Measurements from ENCODE around the gene CD52.

CD52 gene

DNA sequence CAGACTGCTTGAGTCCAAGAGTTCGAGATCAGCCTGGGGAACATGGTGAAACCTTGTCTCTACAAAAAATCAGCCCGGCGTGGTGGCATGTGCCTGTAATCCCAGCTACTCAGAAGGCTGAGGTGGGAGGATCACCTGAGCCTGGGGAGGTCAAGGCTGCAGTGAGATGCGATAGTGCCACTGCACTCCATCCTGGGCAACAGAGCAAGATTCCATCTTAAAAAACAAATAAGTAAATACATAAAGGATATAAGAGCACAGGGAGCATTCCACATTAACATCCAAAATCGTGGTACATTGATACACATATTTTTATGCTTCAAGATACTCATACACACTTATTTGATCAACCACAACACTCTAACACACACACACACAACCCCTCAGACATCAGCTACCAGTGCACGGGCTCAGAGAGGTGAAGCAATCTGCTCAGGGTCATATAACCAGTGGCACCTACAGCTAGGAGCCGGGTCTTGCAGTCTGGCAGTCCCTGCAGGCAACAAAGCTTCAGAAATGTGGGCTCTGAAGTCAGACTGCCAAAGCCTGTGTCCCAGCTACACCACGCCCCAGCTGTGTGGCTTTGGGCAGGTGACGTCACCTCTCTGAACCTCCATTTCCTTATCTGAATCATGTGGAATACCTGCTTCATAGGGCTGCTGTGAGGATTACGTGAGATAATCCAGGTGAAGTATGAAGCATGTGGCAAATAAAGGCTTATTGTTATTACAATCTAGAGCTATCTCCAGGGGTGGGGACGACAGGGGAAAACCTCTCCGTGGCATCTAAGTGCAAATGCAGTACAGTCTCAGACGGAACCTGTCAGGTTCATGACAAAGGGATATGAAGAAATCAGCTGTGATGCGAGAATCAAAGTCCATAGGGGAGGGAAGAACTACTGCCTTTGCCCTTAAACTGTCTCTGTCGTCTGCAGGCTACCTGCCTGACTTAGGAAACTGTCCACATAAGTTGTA, 40.9 kb downstream of the CD52 start:
- Histone ChIP-seq H3K9ac (ENCODE audit: low read depth, low read length) (peak overlapping the region; percentile 71; the same call in 1 of the 2 replicates), H3K9me3 (ENCODE audit: control insufficient read depth, insufficient read depth, low read length) (no peaks in the 10 kb centered on the region), H3K4me1 (ENCODE audit: insufficient read depth, low read length) (peaks cover 20% of the 10 kb centered on the region), H3K36me3 (ENCODE audit: insufficient read depth, low read length) (no peaks in the 10 kb centered on the region; the same call in 1 of the 2 replicates)

DNA sequence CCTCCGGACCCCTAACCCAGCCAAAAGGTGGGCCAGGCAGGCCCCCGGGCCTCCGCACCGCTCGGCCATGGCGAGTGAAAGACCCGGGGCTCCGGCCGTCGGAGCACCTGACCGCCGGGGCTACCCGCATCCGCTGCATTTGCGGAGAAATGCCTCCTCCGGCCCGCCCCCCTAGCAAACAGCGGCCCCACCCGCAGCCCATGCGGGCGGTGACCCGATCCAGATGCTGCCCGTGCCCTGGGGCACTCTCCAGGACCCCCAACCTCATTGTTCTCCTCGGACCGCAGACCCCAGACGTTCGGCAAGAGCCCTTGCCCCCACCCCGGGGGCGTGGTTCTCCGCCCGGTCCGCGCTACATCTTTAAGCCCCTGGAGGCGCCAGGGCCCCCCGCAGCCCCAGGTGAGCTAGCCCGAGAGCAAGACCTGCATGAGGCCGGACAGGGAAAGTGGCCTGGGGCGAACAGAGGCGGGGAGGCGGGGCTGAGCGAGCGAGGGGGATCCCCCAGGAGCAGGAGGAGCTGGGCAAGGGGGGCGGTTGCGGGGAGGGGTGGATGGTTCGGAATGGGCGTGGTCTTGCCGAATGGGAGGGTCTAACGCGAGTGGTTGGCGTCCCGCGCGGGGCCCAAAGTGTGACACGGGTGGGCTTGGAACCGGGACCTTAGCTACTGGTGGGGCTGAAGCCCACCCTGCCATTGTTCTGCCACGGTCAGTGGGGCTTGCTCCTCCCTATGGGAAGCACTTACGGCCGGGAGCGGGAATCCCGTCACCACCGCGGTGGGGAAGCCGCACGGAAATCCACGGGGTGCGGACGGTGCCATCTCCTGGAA, 42.4 kb downstream of the CD52 start:
- Histone ChIP-seq H3K4me1 (ENCODE audit: insufficient read depth, low read length) (peaks cover 23% of the 10 kb centered on the region), H3K9me3 (ENCODE audit: control insufficient read depth, insufficient read depth, low read length) (no peaks in the 10 kb centered on the region), H3K36me3 (ENCODE audit: insufficient read depth, low read length) (no peaks in the 10 kb centered on the region), H3K9ac (ENCODE audit: low read depth, low read length) (peak overlapping the region; percentile 71)

DNA sequence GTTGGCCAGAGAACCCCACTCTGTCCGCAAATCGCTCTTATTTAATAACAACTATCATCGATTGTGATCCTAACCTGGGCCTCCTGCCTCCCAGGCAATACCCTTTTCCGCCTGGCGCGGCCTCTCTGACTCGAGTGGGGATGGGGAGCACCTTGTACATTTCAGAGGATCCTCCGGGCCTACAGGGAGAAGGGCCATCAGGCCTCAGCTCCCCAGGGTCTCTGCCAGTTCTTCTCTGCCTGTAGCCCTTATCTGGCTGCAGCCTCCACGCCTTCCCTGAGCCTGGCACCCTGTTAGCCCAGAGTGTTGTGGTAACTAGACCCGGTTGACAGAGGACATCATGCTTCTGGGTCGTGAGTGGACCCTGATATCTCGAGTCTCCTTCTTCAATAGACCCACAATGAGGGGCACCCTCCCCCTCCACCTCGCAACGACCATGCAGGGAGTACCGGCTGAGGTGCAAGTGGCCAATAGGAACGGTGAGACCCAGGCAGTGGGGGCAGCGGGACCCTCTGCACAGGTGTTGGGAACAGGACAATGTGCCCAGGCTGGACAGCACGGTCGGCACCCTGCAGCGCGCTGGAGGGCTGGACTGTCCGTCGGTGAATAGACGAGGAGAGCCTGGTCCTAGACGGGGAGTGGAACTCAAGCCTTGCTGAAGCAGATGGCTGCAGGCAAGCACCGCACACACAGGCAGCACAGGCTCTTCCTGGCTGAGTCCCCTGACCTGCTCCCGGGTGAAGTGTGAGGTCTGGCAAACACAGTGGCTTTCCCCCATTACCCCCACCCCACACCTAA, 43.2 kb downstream of the CD52 start:
- Histone ChIP-seq H3K4me1 (ENCODE audit: insufficient read depth, low read length) (peaks cover 23% of the 10 kb centered on the region), H3K9ac (ENCODE audit: low read depth, low read length) (peak overlapping the region; percentile 71; the same call in 1 of the 2 replicates), H3K9me3 (ENCODE audit: control insufficient read depth, insufficient read depth, low read length) (no peaks in the 10 kb centered on the region), H3K36me3 (ENCODE audit: insufficient read depth, low read length) (no peaks in the 10 kb centered on the region)

DNA sequence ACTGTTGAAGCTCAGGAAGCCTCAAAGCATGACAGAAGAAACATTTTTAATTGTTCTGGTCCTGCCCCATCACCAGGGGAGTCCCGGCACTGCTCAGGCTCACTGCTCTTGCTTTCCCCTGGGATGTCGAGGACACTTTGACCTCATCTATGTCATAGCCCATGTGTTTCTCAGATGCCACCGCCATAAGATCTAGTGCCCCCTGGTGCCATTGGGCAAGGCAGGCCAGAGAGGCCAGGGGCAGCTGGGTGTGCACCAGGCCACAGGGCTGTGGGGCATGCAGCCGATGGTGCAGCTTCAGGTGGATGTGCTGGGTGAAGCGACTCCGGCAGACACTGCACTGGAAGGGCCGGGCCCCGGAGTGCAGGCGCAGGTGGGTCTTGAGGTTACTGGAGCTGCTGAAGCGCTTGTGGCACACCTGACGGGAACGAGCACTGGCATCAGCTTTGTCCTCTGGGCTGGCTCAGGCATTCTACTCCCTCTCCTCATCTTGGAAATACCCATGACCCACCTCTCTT, 43.9 kb downstream of the CD52 start:
- peaks cover 18% of the 10 kb centered on the region for H3K4me1 ChIP-seq (ENCODE audit: insufficient read depth, low read length)
- H3K36me3 ChIP-seq (ENCODE audit: insufficient read depth, low read length): no peaks in the 10 kb centered on the region
- H3K9me3 ChIP-seq (ENCODE audit: control insufficient read depth, insufficient read depth, low read length): no peaks in the 10 kb centered on the region
- H3K9ac ChIP-seq (ENCODE audit: low read depth, low read length): no peak overlapping the region

DNA sequence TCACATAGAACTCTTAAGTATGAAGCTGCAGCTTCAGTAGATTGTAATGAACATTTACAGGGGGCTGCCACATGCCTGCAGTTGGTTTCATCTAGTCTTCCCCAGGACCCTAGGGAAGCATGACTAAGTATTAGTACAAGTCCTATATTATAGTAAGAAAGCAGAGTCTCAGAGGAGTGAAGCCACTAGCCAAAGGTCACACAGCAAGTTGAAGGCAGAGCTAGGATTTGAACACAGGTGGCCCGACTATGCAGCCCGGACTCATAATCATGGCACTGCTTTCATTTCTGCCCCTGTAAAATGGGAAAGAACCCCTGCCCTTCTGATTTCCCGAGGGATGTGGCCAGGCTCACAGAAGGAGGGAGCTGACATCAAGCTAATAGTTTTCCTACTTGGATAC, 44.6 kb downstream of the CD52 start:
- peaks cover 11% of the 10 kb centered on the region for H3K4me1 ChIP-seq (ENCODE audit: insufficient read depth, low read length)
- H3K9me3 ChIP-seq (ENCODE audit: control insufficient read depth, insufficient read depth, low read length): no peaks in the 10 kb centered on the region
- H3K36me3 ChIP-seq (ENCODE audit: insufficient read depth, low read length): no peaks in the 10 kb centered on the region
- H3K9ac ChIP-seq (ENCODE audit: low read depth, low read length): no peak overlapping the region

DNA sequence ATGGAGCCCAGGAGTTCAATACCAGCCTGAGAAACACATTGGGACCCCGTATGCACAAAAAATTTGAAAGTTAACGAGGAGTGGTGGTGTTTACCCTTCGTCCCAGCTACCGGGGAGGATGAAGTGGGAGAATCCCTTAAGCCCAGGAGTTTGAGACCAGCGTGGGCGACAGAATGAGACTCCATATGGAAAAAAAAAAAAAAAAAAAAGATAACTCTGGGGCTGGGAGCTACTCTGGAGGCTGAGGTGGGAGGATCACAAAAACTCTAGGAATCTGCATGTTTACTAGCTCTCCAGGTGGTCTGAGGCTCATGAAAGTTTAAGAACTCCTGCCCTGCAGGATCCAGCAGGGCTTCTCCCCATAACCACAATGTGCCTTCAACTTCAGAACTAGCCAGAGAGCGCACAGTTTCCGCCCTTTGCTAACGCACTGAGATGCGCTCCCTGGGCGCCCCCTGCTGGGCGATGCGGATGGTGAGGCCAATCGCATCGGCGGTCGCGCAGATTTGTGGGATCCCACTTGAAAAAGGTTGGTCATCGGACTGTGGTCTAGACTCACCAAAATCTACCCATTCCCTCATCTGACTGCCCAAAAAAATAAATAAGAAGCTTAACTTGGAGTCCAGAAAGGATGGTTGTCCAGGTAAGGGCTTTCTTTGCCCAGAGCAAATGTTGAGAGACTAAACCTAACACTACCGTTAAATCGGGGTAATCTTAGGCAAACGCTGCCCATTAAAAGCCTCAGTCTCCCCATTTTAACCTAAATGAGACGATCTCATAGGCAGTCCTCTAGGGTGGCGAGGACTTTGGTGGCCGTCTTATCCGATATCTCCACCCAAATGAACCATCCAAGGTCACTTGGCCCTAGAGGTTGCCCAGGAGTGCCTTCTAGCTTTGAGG, 46.0 kb downstream of the CD52 start:
- Histone ChIP-seq H3K9ac (ENCODE audit: low read depth, low read length) (no peak overlapping the region), H3K9me3 (ENCODE audit: control insufficient read depth, insufficient read depth, low read length) (no peaks in the 10 kb centered on the region), H3K4me1 (ENCODE audit: insufficient read depth, low read length) (peaks cover 9% of the 10 kb centered on the region), H3K36me3 (ENCODE audit: insufficient read depth, low read length) (no peaks in the 10 kb centered on the region)

DNA sequence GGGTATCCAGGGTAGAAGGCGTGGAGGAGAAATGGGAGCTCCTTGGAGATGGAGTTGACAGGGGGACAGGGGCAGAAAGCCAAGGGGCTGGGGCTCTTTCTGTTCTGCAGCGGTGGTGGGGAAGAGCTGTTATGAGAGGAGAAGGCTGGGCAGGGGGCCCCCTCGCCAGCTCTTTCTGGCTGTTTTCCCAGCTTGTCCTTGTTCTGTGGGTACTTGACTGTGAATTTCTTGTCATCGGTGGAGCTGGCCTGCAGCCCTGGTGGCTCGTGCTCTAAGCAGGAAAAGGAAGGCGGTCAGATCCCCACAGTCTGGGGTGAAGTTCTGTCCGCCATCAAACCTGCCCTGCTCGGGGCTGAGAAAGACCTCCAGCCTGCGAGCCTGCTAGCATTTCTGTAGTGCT, 47.2 kb downstream of the CD52 start:
- no peaks in the 10 kb centered on the region for H3K36me3 ChIP-seq (ENCODE audit: insufficient read depth, low read length)
- no peaks in the 10 kb centered on the region for H3K9me3 ChIP-seq (ENCODE audit: control insufficient read depth, insufficient read depth, low read length)
- peaks cover 4% of the 10 kb centered on the region; the same call in 1 of the 2 replicates for H3K4me1 ChIP-seq (ENCODE audit: insufficient read depth, low read length)
- H3K9ac ChIP-seq (ENCODE audit: low read depth, low read length): no peak overlapping the region

DNA sequence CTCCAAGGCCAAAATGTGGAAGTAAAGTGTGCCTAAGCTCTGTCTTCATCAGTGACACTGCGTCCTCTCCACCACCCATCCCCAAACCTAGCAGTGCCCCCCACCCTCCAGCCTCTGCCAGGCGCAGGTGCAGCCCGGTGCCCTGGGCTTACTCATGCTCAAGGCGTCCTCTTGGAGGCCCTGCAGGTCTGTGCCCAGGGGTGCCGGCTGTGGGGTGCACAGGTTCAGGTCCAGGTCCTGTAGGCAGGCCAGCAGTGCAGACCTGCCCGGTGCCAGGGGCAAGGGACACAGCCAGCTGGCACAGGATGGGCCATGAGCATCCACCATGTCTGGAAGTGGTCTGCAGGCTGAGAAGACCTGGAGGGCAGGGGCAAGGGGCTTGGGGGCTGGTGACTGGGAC, 49.7 kb downstream of the CD52 start:
- H3K9ac ChIP-seq (ENCODE audit: low read depth, low read length): no peak overlapping the region

DNA sequence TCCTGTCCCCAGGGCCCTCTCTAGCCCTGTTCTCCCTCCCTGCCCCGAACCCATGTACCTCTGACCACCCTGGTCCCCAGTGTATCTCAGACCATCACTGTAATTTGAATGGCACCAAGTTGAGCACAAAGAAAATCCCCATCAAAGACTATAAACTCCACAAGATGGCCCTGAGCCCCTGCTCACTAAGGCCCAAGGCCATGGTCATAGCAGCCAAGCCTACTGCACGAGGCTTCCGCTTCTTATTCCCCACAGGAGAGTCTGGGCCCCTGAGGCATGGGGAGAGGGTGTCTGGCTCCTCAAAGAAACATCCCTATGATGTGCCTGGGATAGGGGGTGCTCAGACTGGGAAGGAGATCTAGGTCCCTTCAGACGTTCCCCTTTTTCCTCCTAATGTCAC, 50.2 kb downstream of the CD52 start:
- Histone ChIP-seq H3K9me3 (ENCODE audit: control insufficient read depth, insufficient read depth, low read length) (no peaks in the 10 kb centered on the region), H3K36me3 (ENCODE audit: insufficient read depth, low read length) (no peaks in the 10 kb centered on the region), H3K4me1 (ENCODE audit: insufficient read depth, low read length) (peaks cover 4% of the 10 kb centered on the region; the same call in 1 of the 2 replicates), H3K9ac (ENCODE audit: low read depth, low read length) (no peak overlapping the region)

More for the DNA sequence above, 49.7 kb downstream of the CD52 start:
- no peaks in the 10 kb centered on the region for H3K9me3 ChIP-seq (ENCODE audit: control insufficient read depth, insufficient read depth, low read length)
- no peaks in the 10 kb centered on the region for H3K36me3 ChIP-seq (ENCODE audit: insufficient read depth, low read length)
- H3K4me1 ChIP-seq (ENCODE audit: insufficient read depth, low read length): peaks cover 4% of the 10 kb centered on the region; the same call in 1 of the 2 replicates

DNA sequence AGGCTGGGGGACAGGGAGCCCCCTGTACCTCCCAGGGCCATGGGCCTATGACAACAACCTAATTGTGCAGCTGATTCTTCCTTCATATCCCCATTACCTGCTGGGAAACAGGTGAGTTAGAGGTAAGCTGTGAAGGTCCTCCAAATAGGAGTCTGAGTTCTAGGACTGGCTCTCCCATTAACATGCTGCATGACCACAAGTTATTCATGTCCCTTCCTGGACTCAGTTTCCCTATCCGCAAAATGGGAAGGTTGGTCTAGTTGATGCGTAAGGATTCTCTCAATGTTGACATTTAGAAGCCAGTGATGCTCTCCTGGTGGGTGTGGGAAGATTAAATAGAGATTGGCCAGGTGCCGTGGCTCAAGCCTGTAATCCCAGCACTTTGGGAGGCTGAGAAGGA, 50.7 kb downstream of the CD52 start:
- H3K9me3 ChIP-seq (ENCODE audit: control insufficient read depth, insufficient read depth, low read length): no peaks in the 10 kb centered on the region

More for the DNA sequence above, 50.7 kb downstream of the CD52 start:
- H3K36me3 ChIP-seq (ENCODE audit: insufficient read depth, low read length): no peaks in the 10 kb centered on the region
- H3K4me1 ChIP-seq (ENCODE audit: insufficient read depth, low read length): peaks cover 4% of the 10 kb centered on the region; the same call in 1 of the 2 replicates
- no peak overlapping the region for H3K9ac ChIP-seq (ENCODE audit: low read depth, low read length)

Data from ES-I3 (cell line).